ENCODE data around the gene MED26. TPM values are rescaled to one million over a fixed set of nuclear protein-coding genes. Genes with fewer than 3 reads are reported as not detected.

MED26 gene
- total and polyA plus RNA-seq, 2 experiments from 2014 or later: 6.6 to 7.8 TPM

- Histone ChIP-seq H3K36me3 (replicated peaks; ENCODE audit: insufficient read depth, low read depth) (no peaks in the 10 kb centered on the region), H3K4me2 (no peak overlapping the region), H3K27ac (no peak overlapping the region), H3K79me2 (no peaks in the 10 kb centered on the region), H2AFZ (no peak overlapping the region), H3K27me3 (no peaks in the 10 kb centered on the region), H3K4me3 (no peak overlapping the region), H4K20me1 (ENCODE audit: insufficient read depth, poor library complexity, severe bottlenecking) (no peaks in the 10 kb centered on the region), H3K9me3 (ENCODE audit: low read depth) (no peaks in the 10 kb centered on the region), H3K9me2 (replicated peaks; ENCODE audit: insufficient read depth) (no peaks in the 10 kb centered on the region), H3K4me1 (ENCODE audit: insufficient read depth) (no peaks in the 10 kb centered on the region)
- no peak for TF ChIP-seq EZH2phosphoT487 (IDR thresholded peaks at IDR 0.05; ENCODE audit: low read depth, severe bottlenecking, unreplicated experiment)
- TF ChIP-seq EZH2 (IDR thresholded peaks at IDR 0.05; ENCODE audit: borderline replicate concordance): no peak
- DNase-seq (ENCODE audit: low spot score): no peak
- 96% methylated on average over 38 of the region's 54 CpGs for WGBS (ENCODE audit: low lambda C conversion rate, missing lambda C conversion rate)
Observed at GRCh38 chr19:16524991-16525734, 102.8 kb downstream of the MED26 start.

Small RNA genes within 50 kb of the gene (small RNA-seq; reads per million reads assigned to genes)
- not detected for gene RN7SL146P

Other genes with a start within 250 kb of the MED26 start
- gene EPS15L1, start 156.2 kb downstream of the MED26 start, total RNA-seq: 10.2 and 15.9 TPM in 2 replicates
- 26.8 and 27.7 TPM in 2 replicates for gene EPS15L1, start 156.2 kb downstream of the MED26 start, polyA plus RNA-seq
- gene CALR3, start 132.0 kb downstream of the MED26 start, total RNA-seq: not detected in 2 replicates
- gene CALR3, start 132.0 kb downstream of the MED26 start, polyA plus RNA-seq: not detected in 2 replicates
- gene C19orf44, start 131.8 kb downstream of the MED26 start, total RNA-seq: 2.2 and 3.0 TPM in 2 replicates
- 2.5 and 2.9 TPM in 2 replicates for gene C19orf44, start 131.8 kb downstream of the MED26 start, polyA plus RNA-seq
- gene CHERP, start 85.8 kb downstream of the MED26 start, total RNA-seq: 6.1 and 7.8 TPM in 2 replicates
- gene CHERP, start 85.8 kb downstream of the MED26 start, polyA plus RNA-seq: 38.7 and 40.2 TPM in 2 replicates
- 32.0 and 38.3 TPM in 2 replicates for gene SLC35E1, start 55.8 kb downstream of the MED26 start, total RNA-seq
- 33.0 and 33.3 TPM in 2 replicates for gene SLC35E1, start 55.8 kb downstream of the MED26 start, polyA plus RNA-seq
- gene SMIM7, start 31.9 kb upstream of the MED26 start, total RNA-seq: 141 and 154 TPM in 2 replicates
- gene SMIM7, start 31.9 kb upstream of the MED26 start, polyA plus RNA-seq: 99.2 and 105 TPM in 2 replicates
- 10.2 and 10.6 TPM in 2 replicates for gene TMEM38A, start 32.9 kb upstream of the MED26 start, total RNA-seq
- gene TMEM38A, start 32.9 kb upstream of the MED26 start, polyA plus RNA-seq: 9.3 and 10.9 TPM in 2 replicates
- gene NWD1, start 91.6 kb upstream of the MED26 start, total RNA-seq: 0.07 and 0.12 TPM in 2 replicates
- 0.01 TPM in 1 of 2 replicates, not detected in the other for gene NWD1, start 91.6 kb upstream of the MED26 start, polyA plus RNA-seq
- 17.9 and 21.9 TPM in 2 replicates for gene SIN3B, start 201.2 kb upstream of the MED26 start, total RNA-seq
- 17.0 and 30.1 TPM in 2 replicates for gene SIN3B, start 201.2 kb upstream of the MED26 start, polyA plus RNA-seq

Data from hepatocyte (in vitro differentiated cells).